Stimulated activated CD8-positive, alpha-beta memory T cell treated with anti-CD3 and anti-CD28 coated beads, Interleukin-7, amount 100 ng/mL, for 24 hours (primary cell): ENCODE measurements around the gene MSMB.
"Not testable (repeated sequence)": the region's sequence is repeated elsewhere in the genome, so short reads cannot be mapped to it uniquely, and the experiment has no call there.

Experiments
- DNase-seq: peaks from one replicate; pipeline ENCODE4 v3.0.0-alpha.2; 2020; ENCODE audit warnings: low read depth

MSMB gene

DNA sequence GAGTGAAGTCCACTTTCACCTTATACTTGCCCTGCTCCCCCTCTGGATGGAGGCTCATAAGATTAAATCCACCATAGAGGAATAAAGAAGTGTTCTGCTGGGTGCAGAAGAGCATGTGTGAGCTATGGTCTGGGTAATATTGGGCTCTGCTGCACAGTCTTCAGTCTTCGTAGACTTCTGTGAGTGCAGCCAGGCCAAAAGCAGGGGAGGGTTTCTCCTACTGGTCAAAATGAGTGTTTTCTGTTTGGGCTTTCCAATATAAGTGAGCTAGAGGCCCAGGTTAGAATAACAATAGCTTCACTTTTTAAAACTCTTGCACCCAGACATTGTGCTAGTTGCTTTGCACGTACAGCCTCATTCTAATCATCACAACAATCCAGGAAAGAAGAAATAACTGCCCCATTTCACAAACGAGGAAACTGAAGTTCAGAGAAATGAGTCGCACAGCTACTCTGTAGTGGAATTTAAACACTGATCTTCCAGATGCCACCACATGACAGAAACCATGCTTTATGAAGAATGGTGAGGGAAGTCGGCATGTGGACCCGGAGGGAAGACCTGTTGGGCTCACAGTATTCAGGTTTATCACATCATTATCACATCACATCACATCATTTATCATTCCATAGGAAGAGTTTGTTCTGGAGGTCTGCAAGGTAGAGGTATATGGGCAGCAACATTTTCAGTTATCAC is 23.8 kb upstream of the MSMB start:
- no peak for DNase-seq

DNA sequence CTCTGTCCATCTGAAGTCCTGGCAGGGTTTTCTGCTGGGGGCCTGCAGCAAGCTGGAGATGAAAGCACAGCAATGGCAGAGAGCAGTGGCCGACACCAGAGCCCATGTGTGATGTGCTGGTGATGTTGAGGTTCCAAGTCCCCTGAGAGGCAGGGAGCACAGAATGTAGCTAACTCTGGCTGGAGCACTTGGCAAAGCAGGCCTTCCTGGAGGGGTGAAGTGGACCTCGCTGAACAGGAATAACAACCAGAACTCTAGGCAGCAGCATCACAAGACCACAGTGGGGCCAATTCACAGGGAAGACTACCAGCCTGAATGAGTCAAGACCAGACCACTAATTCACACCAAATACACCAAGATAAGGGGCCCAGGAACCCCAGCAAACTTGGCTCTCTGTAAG is 22.8 kb upstream of the MSMB start:
- DNase-seq = no peak

DNA sequence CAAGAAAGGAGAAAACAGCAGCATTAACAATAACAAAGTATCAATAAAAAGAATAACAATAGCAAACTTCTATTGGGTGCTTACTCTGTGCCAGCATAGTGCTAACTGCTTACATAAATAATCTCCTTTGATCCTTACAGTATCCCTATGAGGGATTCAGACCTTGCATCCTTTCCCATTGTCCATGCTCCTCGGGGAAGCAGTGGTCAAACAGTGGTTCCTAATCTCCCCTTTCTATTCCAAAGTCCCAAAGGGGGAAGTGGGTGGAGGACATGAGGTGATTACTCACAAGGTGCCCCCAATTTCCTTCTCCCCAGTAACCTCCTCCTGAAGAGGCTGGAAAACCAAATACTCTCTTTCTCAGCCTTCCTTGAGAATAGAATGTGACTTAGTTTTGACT is 22.0 kb upstream of the MSMB start:
- DNase-seq = no peak

DNA sequence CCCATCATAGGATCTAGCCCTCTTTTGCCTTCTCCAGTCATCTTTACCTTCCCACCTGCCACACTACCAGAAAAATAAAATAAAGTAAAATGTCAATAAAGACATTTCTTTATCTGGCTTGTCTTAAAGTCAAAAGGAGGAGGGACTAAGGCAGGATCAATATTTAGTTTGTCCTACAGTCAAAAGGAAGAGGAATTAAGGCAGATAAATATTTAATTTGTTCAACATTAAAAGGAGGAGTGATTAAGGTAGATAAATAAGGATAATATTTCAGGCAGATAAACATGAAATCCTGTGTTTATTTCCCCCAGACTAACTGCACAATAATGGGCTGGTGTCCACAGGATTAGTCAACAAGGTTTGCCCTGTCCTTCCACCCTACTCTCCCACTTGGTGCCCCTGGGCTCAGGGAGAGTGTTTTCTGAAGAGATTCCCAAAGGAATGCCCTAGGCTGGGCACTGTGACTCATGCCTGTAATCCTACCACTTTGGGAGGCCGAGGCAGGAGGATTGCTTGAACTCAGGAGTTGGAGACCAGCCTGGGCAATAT is 18.3 kb upstream of the MSMB start:
- DNase-seq = no peak

DNA sequence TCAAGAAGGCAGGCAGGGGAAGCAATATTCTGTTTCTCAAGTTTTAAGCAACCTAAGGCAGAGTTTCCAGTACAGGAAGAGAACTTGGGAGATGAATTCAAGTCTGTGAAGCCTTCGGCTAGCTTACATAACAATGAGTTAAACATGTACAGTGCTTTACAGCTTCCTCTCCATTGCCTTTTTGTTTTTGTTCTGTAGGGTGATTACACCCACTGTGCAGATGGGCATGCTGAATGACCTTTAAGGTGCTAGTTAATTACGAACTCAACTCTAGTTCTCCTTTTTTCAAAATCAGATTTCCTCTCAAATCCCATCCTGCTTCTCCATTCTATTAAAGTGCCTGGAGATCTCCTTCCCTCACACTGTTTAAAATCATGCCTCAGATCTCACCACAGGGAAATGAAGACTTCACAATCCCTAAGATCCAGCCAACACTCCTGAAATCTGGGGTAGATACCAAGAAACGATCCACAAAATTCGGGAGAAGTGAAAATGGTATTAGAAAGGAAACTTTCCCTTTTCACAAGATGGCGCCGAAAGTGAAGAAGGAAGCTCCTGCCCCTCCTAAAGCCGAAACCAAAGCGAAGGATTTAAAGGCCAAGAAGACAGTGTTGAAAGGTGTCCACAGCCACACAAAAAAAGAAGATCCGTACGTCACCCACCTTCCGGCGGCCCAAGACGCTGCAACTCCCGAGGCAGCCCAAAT is 16.8 kb upstream of the MSMB start:
- no peak for DNase-seq

DNA sequence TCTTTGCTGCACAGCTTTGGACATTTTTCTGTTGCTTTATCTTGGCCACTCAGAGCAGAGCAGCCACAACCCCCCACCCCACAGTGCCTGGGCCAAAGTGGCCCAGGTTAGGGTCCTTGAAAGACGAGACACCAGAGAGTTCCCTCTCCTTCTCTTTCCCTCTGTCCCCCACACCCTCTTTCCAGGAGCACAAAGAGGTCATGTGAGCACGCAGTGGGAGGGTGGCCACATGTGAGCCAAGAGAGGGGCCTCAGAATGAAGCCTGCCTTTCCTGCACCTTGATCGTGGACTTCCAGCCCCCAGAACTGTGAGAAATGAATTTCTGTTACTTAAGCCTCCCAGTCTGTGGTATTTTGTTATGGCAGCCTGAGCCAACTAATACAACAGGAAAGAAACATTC is 14.6 kb upstream of the MSMB start:
- DNase-seq = no peak

DNA sequence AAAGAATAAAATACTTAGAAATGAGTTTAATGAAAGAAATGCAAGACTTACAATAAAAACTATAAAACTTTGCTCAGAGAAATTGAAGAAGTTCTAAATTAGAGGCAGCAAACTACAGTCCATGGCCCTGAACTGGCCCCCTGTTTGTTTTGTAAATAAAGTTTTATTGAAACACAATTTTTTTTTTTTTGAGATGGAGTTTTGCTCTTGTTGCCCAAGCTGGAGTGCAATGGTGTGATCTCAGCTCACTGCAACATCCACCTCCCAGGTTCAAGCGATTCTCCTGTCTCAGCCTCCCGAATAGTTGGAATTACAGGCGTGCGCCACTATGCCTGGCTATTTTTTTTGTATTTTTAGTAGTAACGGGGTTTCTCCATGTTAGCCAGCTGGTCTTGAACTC is 11.9 kb upstream of the MSMB start:
- DNase-seq = not testable (repeated sequence)

DNA sequence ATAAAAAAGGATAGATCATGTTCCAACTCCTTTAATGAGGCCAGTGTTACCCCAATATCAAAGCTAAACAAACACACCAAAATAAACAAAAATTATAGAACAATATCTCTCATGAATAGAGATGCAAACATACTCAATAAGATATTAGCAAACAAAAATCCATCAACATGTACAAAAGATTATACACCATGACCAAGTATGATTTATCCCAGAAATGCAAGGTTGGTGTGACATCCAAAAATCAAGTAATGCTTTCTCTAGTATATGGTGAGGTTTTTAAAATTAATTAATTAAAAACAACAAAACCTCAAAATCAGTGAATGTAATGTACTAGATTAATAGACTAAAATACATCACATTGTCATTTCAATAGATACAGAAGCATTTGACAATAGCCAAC is 11.0 kb upstream of the MSMB start:
- no peak for DNase-seq

DNA sequence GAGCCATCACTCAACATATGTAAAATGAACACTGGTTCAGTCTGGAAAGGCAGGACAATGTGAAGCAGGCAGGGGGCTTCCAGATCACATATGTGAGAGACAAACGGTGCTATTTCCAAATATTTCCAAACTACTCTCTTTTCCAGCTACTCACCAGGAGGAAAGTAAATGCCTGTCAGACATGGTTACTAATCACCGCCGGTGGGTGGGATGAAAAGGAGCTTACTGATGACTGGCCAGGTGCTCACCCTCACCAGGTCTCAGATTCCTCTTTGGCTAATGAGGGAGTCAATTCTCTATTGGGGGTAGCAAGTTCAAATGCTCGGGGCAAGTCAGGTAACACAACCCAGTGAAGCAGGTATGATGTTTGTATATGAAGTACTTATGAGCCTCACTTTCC is 9.7 kb upstream of the MSMB start:
- no peak for DNase-seq

DNA sequence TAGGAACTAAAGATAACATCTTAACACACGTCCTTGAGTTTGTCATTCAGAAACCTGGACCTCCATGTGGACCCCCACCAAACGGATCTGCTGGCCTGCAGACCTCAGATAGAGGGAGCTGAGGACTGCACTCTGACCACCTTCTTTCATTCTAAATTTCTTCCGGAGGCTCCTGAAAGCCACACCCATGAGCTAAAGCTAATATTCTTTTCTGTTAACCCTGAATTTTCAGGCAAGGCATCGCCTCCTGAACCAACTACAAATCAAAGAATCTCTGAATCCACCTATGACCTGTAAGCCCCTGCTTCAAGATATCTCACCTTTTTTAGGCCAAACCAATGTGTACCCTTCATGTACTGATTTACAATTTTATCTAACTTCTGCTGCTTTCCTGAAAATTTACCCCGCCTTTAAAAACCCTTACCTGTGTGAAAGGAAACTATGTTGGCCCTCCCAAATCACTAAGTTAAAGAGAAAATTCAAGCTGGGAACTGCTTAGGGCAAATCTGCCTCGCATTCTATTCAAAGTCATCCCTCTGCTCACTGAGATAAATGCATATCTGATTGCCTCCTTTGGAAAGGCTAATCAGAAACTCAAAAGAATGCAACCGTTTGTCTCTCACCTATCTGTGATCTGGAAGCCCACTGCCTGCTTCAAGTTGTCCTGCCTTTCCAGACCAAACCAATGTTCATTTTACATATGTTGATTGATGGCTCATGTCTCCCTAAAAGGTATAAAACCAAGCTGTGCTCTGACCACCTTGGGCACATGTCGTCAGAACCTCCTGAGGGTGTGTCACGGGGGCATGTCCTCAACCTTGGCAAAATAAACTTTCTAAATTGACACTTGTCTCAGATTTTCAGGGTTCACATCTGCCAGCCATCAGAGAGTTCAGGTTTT is 7.7 kb upstream of the MSMB start:
- DNase-seq = no peak

DNA sequence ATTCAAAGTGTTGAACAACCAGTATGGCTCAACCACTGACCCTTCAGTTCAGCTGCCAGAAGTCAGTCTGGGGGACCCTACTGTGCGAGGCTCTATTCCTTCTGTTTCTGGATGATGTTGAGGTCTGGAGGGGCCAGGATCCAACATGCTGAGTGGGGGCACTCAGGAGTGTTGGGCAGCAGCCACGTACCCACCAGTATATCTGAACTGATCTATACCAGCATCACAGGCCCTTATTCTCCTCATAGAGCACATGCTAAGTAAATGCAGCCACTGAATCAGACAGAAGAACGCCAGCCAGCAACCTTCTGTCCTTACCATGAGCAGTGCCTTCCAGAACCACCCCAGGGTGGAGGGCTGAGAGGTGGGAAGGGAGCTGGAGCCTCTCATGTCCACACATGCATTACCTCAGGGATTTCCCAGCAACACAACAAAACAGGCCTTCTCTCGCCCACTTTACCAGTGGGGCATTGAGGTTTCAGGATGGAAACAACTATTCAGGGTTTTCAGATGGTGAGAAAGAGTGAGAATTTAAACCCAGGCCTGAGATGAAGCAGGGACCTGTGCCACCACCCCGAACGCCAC is 6.8 kb upstream of the MSMB start:
- DNase-seq = no peak

DNA sequence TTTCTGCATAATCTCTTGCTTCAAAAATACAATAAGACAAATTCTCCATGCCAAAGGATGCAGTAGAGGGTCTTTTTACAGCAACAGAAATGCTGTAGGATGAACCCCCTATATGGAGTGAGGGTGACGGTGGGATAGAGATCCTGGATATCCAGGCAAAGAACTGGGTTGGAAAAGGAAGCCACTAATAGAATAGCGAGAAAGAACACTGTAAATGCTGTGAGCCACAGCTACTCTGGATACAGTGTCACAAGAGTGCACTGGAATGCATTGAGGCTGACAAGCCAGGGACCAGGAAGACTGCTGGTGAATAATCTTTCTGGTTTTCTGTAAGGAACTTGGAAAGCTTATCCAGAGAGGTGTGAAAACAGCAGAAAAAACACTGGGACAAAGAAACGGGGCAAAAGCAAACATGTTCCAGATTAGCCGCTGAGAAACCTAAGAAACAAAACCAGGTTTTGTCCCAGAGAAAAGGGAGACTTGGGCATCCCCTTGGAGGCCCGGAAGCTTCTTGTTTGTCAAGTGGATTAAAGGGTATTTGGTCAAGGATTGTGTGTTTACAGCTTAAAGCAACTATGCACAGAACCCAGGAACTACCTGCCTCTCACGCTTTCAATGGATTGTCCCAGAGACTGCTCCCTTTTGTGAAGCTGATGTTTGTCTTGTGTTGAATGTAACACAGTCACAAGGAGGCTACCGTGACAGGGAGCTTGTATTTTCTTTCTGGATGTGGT is 6.2 kb upstream of the MSMB start:
- DNase-seq = no peak

DNA sequence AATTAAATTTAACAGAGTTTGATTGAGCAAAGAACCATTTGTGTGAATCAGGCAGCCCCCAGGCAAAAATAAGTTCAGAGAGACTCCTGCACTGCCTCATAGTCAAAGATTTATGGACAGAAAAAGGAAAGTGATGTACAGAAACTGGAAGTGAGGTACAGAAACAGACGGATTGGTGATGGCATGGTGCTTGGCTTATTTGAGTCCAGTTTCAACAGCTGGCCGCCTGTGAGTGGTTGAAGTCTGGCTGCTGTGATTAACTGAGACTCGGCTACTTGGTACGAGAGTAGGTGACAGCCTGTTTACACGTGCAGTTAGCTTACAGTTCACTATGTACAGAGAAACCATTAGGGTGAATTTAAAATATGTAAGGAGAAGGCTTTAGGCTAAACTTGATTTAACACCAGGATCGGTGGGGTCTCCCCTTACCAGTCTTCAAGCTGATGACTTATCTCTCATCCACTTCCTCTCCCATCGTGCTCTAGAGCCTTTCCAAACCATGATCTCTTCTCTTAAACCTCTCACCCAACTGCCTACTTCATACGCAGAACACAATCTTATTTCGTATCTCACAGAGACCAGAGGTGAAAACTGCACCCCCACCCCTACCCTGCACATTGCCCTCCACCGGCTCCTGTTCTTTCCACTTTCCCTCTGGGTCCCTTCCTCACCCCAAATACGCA is 5.0 kb upstream of the MSMB start:
- DNase-seq = no peak

DNA sequence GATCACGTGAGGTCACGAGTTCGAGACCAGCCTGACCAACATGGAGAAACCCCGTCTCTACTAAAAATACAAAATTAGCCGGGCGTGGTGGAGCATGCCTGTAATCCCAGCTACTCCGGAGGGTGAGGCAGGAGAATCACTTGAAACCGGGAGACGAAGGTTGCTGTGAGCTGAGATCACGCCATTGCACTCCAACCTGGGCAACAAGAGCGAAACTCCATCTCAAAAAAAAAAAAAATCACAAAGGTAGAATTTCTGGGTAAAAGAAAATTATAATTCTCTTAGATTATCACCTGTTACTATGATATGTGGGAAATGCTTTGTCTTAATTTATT is 3.4 kb upstream of the MSMB start:
- DNase-seq = not testable (repeated sequence)

DNA sequence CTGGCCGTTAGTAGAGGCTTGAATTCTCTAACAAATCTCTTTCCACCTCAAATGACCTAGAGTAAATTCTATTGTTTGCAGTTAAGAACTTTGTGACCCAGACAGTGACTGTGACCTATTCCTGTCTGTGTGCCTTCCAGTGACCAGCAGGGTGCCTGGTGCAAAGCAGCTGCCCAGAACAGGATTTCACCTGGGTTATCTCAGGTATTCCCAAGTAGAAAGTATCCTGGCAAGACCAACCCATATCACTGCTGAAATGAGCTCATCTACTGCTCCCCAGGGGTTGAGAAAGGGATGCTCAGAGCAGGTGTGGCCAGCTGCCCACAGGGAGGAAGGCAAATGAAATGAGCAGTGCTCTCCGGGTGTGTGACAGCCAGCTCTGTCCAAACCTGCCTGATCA is 2.1 kb upstream of the MSMB start:
- no peak for DNase-seq

DNA sequence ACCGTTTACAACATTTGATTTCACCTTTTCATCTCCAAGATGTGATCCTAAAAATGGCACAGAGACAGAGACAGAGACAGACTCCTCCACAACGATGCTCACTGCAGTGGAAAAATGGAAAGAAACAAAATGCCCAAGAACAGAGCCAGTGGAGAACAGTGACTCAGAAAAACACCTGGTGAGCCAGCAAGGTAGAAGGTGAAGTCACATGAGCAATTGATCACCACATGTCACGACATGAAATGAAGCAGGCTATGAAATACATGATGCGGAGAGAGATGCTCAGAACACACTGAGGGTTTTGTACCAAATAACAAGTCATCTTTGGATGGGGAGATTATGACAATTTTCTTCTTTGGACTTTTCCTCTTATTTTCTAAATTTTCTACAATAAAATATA is 3.5 kb downstream of the MSMB start:
- no peak for DNase-seq

DNA sequence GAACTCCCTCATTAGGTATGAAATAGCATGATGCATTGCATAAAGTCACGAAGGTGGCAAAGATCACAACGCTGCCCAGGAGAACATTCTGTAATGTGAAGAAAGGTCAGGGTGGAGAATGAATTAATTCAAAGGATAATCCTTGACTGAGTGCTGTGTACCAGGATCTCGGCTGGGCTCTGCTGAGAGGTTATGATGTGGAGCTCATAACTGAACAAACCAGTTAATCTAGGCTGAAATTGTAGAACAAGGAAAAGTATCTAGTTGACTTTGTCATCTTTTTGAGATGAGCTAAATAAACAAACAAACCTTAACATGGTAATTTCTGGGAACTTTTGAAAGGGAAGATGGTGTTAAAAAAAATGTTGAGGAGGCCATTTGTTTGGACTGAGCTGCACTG is 6.1 kb downstream of the MSMB start:
- DNase-seq = no peak

DNA sequence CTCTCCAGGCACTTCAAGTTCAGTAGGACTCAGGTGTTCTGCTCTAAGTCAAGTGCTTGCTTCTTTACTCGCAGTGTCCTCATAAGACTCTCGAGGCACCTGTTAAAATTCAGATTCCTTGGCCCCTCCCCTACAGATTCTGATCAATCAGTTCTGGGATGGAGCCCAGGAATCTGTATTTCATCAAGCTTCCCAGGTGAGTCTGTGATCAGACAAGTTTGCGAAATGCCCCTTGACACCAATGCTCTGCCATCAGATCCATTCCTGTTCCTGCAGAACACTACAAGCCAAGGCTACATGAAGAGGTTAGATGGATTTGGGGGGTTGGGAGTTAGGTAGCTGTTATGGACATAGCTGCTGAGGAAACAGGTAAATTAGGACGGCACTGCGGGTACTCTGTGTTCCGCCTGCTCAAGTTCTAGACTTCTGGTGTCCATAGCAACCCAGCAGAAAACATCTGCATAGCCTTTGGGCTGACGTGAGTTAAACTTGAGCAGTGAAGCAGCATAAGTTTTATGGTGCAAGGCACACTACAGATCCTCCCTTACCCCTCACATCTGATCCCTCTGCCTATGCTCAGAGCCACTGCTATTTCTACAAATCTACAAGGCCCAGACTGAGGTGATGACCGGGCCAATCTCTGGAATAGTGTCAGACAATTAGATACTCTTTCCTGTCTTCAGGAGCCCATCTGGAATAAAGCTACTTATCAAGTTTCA is 8.8 kb downstream of the MSMB start:
- DNase-seq = no peak

DNA sequence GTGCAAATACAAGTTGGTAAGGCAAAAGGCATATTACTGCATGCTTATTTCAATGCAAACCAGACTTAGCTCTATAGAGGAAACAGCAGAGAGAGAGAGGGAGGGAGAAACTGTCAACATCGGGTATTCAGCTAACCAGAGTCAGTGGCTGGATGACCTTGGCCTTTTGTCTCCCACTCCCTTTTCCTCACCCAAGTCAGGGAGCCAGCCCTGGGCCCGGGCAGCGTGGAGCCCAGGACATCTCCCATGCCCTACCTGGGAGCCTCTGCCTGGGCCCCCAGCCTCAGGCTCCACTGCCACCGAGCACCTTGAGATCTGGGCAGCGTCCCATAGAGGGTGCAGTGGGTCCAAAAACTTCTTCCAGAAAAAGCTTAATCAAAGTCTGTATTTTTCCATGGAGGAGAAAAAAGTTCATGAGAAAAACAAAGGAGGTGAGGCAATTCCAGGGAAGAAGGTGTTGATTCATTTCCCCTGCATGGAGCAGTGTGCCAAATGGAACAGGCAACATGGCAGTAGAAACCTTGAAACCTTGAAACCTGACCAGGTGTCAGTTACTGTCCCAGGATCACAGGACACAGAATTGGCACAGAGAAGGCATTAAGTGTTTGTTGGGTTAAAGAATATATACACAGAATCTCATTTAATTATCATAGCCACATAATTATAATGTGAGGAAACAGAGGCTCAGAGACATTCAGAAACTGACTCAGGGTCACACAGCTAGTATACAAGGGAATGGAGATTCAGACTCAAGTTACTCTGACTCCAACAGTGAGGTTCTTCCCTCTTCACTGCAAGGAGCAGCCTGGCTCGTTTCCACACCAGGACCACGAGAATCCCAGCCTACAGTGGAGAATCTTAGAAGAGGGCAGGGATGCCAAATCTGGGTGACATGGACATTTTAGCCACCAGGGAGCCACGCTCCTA is 9.9 kb downstream of the MSMB start:
- no peak for DNase-seq
